Posterior cingulate gyrus (tissue), 11 donors: ENCODE measurements around the gene ZNF227.
"Not testable (repeated sequence)": the region's sequence is repeated elsewhere in the genome, so short reads cannot be mapped to it uniquely, and the experiment has no call there.

ENCODE experiments used
- DNase-seq, 10 donors: peaks; one replicate each; pipeline versions ENCODE4 v3.0.0 to v3.0.0-alpha.2; 2020 to 2021; ENCODE audit warnings: mixed read lengths in 3 of 10
- intact Hi-C: fragments of 100-400 bp; cut with DNase I; formaldehyde crosslinking; loops from one replicate; pipeline ENCODE4 v1.15.1; 2023

The ZNF227 gene

DNA sequence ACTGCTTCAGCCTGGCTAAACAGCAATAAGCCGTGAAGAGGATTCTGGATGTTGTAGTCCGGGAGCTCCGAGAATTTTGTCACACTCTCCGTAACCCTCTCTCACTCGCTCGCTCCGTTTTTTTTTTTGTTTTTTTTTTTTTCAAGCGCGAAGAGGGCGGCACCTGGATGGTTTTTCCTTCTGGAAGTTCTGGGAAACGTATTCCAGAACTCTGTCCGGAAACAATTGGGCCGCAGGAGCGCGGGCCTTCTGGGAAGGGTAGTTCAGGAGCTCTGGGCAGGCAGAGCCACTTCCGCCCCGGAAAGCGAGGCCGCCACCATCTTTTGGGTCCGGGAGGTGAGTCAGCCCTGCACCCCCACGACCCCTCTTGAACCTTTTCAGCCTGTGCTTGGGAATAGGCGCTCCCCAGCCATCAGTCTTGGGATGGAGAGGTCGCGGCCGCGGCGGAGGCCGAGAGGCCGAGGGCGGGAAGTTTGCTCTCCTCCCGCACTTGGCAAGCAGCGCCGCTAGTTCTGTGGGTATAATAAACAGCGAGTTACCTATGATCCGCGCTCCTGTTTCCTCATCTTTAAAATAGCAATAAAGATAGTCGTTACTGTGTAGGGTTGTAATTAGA is at the start of gene ZNF227:
Gene ZNF227 (plus strand): TSS at position 283 of the 616 bp plus-strand sequence. CDS start 5,261 bp downstream, outside the sequence.
- intact Hi-C loops: loop anchor here (10.0 kb wide), 1 partner anchor 92 kb away; the partner anchor contains the start of gene ZNF235
- DNase-seq: peak; percentile 80 to 98 (median 90)

- DNase-seq: no peak
- intact Hi-C loops: loop anchor here (1.0 to 2.0 kb wide), 5 partner anchors 22 to 113 kb away; partner anchors contain the start of genes ZNF224, ZNF225 and ZNF234
Observed at GRCh38 chr19:44163789-44164188, 48.5 kb upstream of the ZNF227 start.

DNA sequence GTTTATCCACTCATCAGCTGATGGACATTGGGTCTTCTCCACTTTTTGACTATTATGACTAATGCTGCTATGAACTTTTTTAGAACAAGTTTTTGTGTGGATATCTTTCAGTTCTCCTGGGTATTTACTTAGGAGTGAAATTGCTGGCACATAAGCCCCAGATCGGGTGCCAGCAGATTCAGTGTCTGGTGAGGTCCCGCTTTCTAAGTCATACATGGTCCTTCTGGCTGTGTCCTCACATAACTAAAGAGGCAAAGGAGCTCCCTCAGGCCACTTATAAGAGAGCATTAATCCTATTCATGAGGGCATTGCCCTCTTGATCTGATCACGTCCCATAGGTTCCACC is 48.0 kb upstream of the ZNF227 start:
- no peak for DNase-seq
- intact Hi-C loops: loop anchor here (1.0 to 2.0 kb wide), 5 partner anchors 23 to 113 kb away; partner anchors contain the start of genes ZNF224, ZNF225 and ZNF234

DNA sequence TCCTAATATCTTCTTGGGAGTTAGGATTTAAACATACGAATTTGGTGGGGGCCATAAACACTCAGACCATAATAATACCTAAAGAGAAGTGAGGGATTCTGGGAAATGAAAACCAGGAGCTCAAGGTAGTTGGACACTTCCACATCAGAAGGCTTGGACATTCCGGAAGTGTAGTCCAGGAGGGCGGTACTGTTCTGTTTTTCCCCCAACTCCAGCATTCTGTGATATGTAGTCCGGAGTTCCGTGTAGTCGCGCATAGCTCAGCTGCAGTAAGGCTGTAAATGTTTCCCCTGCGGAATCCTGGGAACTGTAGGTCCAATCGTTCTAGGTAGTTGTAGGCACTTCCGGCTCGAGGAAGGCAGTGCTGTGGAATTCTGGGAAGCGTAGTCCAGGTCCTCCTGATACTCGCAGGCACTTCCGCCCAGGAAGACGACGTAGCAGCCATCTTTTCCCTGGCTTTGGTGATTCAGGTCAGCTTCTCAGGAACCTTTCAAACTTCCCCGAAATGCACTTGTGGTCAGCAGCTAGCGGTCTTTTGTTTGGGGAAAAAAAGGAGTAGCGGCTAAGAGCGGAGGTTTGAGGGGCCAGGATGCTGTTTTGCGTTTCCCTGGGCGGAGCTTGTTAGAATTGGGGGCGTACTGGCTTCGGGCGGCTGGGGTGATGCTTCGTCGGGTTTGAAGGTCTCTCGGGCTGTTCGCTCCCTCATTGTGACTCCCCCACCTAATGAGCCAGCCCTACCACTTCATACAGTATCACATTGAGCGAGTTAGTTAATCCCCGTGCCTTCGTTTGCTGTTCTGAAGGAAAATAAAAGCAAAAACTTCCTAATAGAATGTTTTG is 47.4 kb upstream of the ZNF227 start, which contains the start of gene ZNF226:
Gene ZNF226 (plus strand): TSS at position 428 of the 840 bp plus-strand sequence. CDS start 4,981 bp downstream, outside the sequence.
- DNase-seq: peak; percentile 88 to 98 (median 92)
- intact Hi-C loops: loop anchor here (1.0 to 2.0 kb wide), 5 partner anchors 24 to 114 kb away; partner anchors contain the start of genes ZNF224, ZNF225 and ZNF234

DNA sequence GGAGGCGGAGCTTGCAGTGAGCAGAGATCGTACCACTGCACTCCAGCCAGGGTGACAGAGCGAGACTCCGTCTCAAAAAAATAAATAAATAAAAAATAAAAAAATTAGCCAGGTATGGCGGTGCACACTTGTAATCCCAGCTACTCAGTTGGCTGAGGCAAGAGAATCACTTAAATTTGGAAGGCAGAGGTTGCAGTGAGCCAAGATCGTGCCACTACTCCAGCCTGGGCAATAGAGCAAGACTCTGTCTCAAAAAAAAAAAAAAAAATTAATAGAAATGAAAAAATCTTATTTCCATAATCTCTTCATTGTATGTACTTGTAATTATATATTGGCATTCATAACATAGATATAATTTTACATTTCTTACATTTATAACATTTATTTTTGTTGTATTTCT is 41.7 kb upstream of the ZNF227 start:
- DNase-seq, intact Hi-C loops: not testable (repeated sequence)

DNA sequence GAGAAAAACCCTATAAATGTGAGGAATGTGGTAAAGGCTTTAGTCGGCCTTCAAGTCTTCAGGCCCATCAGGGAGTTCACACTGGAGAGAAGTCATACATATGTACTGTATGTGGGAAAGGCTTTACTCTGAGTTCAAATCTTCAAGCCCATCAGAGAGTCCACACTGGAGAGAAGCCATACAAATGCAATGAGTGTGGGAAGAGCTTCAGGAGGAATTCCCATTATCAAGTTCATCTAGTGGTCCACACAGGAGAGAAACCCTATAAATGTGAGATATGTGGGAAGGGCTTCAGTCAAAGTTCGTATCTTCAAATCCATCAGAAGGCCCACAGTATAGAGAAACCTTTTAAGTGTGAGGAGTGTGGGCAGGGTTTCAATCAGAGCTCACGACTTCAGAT is 35.7 kb upstream of the ZNF227 start:
- DNase-seq: no peak
- intact Hi-C loops: no loop called here

DNA sequence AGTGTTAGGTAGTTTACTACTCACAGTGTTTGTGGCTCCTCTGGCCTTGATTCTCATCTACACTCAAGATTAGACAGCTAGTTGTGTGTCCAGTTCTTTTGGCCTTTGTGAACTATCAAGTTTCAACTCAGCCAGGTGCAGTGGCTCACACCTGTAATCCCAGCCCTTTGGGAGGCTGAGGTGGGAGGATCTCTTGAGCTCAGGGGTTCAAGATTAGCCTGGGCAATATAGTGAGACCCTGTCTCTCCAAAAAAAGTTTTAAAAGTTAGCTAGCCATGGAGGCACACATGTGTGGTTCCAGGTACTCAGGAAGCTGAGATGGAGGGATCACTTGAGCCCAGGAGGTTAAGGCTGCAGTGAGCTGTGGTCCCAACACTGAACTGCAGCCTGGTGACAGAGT is 31.4 kb upstream of the ZNF227 start:
- no peak for DNase-seq
- intact Hi-C loops: no loop called here

GRCh38 chr19:44182145-44182544 is 30.2 kb upstream of the ZNF227 start:
- DNase-seq: no peak
- intact Hi-C loops: no loop called here

DNA sequence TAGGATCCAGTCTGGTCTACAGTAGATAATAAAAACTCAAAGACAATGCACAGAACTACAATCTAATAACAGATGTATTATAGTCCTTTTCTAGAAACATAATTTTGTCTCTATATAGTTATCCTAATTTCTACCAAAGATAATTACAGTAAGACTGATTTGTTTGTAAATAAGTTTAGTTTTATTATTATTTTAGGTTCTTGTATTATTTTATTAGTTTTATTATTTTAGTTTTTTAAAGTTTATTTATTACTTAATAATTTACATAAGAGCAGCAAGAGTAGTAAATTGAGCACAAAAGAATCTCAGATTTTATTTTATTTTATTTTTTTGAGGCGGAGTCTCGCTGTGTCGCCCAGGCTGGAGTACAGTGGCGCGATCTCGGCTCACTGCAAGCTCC is 22.3 kb upstream of the ZNF227 start:
- DNase-seq: no peak
- intact Hi-C loops: no loop called here

DNA sequence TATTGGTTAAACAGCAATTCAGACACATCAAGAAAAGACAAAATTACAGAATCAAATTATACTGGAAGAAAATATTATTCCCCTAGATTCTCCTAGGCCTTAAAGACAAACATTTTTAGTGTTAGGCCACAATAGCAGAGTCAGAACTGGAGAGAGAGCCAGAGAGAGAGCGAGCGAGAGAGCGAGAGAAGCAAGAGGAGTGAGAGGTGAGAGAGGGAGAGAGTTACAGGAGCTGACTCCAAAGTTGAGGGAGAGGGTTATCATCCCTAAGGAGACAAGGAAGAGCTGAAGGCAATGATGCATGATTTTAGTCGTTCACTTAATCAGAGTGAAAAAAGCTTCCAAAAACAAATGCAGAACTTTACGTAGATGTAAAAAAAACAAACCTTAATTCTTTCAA is 20.2 kb upstream of the ZNF227 start:
- no peak for DNase-seq
- intact Hi-C loops: no loop called here

GRCh38 chr19:44196772-44197171 is 15.6 kb upstream of the ZNF227 start:
- no peak for DNase-seq
- intact Hi-C loops: no loop called here

DNA sequence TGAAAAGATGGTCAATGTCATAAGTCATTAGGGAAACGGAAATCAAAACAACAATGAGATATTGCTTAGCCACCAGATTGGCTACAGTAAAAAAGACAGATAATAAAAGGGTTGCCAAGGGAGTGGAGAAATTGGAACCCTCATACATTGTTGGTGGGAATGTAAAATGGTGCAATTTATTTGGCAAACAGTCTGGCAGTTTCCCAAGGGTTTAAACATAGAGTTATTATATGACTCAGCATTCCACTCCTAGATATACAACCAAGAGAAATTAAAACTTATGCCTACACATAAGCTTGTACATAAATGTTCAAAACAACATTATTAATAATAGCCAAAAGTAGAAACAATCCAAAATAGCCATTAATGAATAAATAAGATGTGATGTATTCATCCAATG is 9.9 kb upstream of the ZNF227 start:
- intact Hi-C loops: no loop called here
- DNase-seq: no peak

- intact Hi-C loops: no loop called here
Observed at GRCh38 chr19:44202974-44203373, 9.4 kb upstream of the ZNF227 start.

GRCh38 chr19:44203877-44204276 is 8.5 kb upstream of the ZNF227 start:
- intact Hi-C loops: not testable (repeated sequence)
- peak in 1 of 10 donors; percentile 64 for DNase-seq

More at GRCh38 chr19:44202974-44203373, 9.4 kb upstream of the ZNF227 start:
- no peak for DNase-seq

DNA sequence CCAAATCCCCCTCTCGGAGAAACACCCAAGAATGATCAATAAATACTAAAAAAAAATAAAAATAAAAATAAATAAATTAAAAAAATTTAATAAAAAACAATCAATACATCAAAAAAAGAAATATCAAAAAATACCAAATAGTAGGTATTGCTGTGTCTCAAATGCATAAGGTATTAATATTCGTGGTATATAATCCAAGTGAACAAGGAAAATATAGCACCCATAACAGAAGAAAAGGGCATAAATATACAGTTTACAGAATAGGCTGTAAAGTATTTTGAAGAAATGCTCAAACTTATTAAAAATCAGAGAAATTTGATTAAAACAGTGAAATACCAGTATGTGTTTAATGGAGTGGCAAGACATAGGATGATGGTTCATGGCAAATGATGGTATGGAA is 7.6 kb upstream of the ZNF227 start:
- intact Hi-C loops: loop anchor here (5.0 kb wide), 1 partner anchor 92 kb away; the partner anchor contains the start of gene ZNF225
- no peak for DNase-seq

- peak; percentile 78 to 98 (median 87) for DNase-seq
- intact Hi-C loops: loop anchor here (2.0 to 5.0 kb wide), 2 partner anchors 42 to 95 kb away; partner anchors contain the start of genes ZNF225 and ZNF226
Observed at GRCh38 chr19:44207126-44207803, 5.1 kb upstream of the ZNF227 start.

DNA sequence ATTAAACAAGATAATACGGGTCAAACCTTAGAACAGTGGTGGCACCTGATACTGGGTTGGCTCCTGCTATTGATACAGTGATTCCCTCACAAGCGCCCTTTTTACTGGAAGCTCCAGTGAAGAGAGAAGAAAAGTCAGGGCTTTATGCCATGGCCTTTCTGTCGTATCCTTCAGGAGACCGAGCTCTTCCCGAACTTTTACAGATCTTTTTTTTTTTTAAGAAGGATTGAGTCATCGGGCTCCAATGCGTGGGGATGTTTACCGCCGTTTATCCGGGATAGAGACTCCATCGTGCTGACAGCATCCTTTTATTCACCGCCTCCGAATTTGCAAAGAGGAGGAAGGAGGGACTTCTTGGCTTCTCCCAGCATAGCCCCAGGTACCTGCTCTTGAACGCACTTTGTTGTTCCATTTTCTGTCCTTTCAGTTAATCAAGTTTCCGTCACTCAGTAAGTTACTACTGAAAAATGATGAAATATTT is 574 bp downstream of the ZNF227 start:
- intact Hi-C loops: loop anchor here (10.0 kb wide), 1 partner anchor 92 kb away; the partner anchor contains the start of gene ZNF235
- no peak for DNase-seq

DNA sequence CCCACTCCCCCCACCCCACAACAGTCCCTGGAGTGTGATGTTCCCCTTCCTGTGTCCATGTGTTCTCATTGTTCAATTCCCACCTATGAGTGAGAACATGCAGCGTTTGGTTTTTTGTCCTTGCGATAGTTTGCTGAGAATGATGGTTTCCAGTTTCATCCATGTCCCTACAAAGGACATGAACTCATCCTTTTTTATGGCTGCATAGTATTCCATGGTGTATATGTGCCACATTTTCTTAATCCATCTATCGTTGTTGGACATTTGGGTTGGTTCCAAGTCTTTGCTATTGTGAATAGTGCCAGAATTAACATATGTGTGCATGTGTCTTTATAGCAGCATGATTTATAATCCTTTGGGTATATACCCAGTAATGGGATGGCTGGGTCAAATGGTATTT is 7.6 kb downstream of the ZNF227 start:
- DNase-seq: not testable (repeated sequence)
- intact Hi-C loops: loop anchor here (10.0 kb wide), 1 partner anchor 85 kb away; the partner anchor contains the start of gene ZNF235

DNA sequence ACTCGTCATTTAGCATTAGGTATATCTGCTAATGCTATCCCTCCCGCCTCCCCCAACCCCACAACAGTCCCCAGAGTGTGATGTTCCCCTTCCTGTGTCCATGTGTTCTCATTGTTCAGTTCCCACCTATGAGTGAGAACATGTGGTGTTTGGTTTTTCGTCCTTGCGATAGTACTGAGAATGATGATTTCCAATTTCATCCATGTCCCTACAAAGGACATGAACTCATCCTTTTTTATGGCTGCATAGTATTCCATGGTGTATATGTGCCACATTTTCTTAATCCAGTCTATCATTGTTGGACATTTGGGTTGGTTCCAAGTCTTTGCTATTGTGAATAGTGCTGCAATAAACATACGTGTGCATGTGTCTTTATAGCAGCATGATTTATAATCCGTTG is 8.4 kb downstream of the ZNF227 start:
- not testable (repeated sequence) for DNase-seq

GRCh38 chr19:44221291-44221690 is 9.0 kb downstream of the ZNF227 start:
- DNase-seq, intact Hi-C loops: not testable (repeated sequence)

More for the DNA sequence above, 8.4 kb downstream of the ZNF227 start:
- intact Hi-C loops: not testable (repeated sequence)
